Subcutaneous abdominal adipose tissue (tissue), 5 donors: ENCODE measurements around the gene SPAG17.

Experiments
- H3K27ac ChIP-seq: one replicate; pipeline ENCODE4 v1.7.0; 2013; ENCODE audit warnings: low read depth, mild to moderate bottlenecking, inconsistent platforms, low read length, moderate library complexity
- H3K27me3 ChIP-seq, 5 donors: one replicate each; pipeline ENCODE4 v1.7.0; 2013; ENCODE audit warnings: low read length in 5 of 5, inconsistent platforms in 1 of 5; ENCODE audit not compliant: control insufficient read depth in 5 of 5, insufficient read depth in 4 of 5
- H3K36me3 ChIP-seq, 5 donors: one replicate each; pipeline ENCODE4 v1.7.0; 2013; ENCODE audit warnings: low read length in 5 of 5; ENCODE audit not compliant: control insufficient read depth in 5 of 5, insufficient read depth in 5 of 5
- H3K4me1 ChIP-seq, 5 donors: one replicate each; pipeline ENCODE4 v1.7.0; 2013; ENCODE audit warnings: low read length in 5 of 5, mild to moderate bottlenecking in 3 of 5, moderate library complexity in 1 of 5; ENCODE audit not compliant: control insufficient read depth in 5 of 5, insufficient read depth in 5 of 5
- H3K4me3 ChIP-seq, 5 donors: one replicate each; pipeline ENCODE4 v1.7.0; 2013; ENCODE audit warnings: low read length in 5 of 5, low read depth in 1 of 5
- H3K9ac ChIP-seq, 5 donors: one replicate each; pipeline ENCODE4 v1.7.0; 2013; ENCODE audit warnings: low read length in 5 of 5, mild to moderate bottlenecking in 4 of 5, moderate library complexity in 3 of 5
- H3K9me3 ChIP-seq, 5 donors: one replicate each; pipeline ENCODE4 v1.7.0; 2013; ENCODE audit warnings: low read length in 5 of 5; ENCODE audit not compliant: control insufficient read depth in 5 of 5
- donor health status: healthy.
- donor health status: healthy.
- donor health status: healthy.
- donor health status: healthy.
- donor health status: healthy.

The SPAG17 gene

GRCh38 chr1:118097622-118098348 lies 87.2 kb downstream of the SPAG17 start:
- Histone ChIP-seq H3K9ac (no peak overlapping the region), H3K4me1 (peaks cover 4 to 15% (median 8%) of the 10 kb centered on the region in 5 donors), H3K4me3 (no peak overlapping the region), H3K27ac (no peak overlapping the region), H3K27me3 (no peaks in the 10 kb centered on the region), H3K36me3 (no peaks in the 10 kb centered on the region), H3K9me3 (no peaks in the 10 kb centered on the region)

DNA sequence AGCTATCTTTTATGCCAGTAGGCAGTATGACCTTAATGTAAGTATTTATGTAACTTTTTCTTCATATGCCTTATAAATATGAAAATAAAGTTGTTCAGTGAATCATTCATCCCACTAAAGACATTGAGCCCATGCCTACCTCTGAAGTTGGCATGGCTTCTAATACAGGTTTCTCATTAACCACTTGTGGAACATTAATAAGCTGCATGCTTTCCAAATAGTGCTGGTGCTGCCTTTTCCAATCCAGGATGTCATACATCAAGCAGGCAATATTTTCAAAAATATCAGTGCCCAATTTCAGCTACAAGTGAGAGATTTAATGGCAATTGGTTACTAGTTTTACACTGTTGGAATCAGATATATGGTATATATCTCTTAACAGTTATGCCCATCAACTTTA lies 92.0 kb downstream of the SPAG17 start:
- H3K27ac ChIP-seq = no peak overlapping the region
- H3K27me3 ChIP-seq = no peaks in the 10 kb centered on the region
- H3K9ac ChIP-seq = no peak overlapping the region
- H3K4me1 ChIP-seq = no peaks in the 10 kb centered on the region
- no peaks in the 10 kb centered on the region for H3K36me3 ChIP-seq
- H3K4me3 ChIP-seq = no peak overlapping the region
- H3K9me3 ChIP-seq = no peaks in the 10 kb centered on the region

- Histone ChIP-seq H3K4me3 (no peak overlapping the region), H3K9ac (no peak overlapping the region), H3K36me3 (peaks cover 0 to 3% (median 0%) of the 10 kb centered on the region in 5 donors), H3K27ac (no peak overlapping the region), H3K9me3 (no peaks in the 10 kb centered on the region), H3K4me1 (no peaks in the 10 kb centered on the region), H3K27me3 (no peaks in the 10 kb centered on the region)
Observed at GRCh38 chr1:118090130-118090529, 94.9 kb downstream of the SPAG17 start.

DNA sequence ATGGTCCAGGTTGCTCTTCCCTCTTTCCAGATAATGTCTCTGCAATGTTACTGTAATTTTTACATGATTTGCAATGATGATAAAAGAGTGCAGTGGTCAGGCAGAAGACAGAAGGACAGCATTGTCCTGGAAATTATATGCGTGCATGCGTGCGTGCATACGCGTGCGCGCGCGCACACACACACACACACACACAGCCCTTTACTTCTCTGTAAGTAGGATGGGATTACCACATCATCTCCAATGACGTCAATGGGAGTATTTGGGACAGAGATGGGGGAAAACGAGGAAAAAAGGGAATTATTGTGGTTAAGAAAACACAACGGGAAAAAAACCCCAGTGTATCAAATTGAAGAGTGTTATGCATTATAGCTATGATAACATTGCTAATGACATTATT lies 99.7 kb downstream of the SPAG17 start:
- H3K27me3 ChIP-seq = no peaks in the 10 kb centered on the region
- no peak overlapping the region for H3K9ac ChIP-seq
- H3K9me3 ChIP-seq = no peaks in the 10 kb centered on the region
- H3K27ac ChIP-seq = no peak overlapping the region
- no peaks in the 10 kb centered on the region for H3K4me1 ChIP-seq
- H3K4me3 ChIP-seq = no peak overlapping the region
- peaks cover 0 to 5% (median 0%) of the 10 kb centered on the region in 5 donors for H3K36me3 ChIP-seq

DNA sequence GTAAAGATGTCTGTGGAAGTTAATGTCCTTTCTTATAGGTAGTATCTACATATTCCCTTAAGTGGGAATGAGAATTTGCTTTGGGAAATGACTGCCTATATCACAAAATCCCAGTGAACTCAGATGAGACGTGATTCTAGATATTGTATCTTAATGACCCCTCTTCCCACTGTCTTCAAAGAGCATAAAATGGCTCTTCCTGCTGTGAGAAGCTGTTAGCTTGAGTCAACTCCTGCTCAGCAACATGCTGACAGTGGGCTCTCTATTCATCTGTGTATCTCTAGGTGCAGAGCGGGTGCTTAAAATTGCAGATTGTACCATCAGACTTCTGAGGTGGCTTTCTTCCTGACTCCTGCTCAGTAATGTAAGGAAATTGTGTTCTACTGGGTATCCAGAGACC lies 100.6 kb downstream of the SPAG17 start:
- Histone ChIP-seq H3K27ac (no peak overlapping the region), H3K4me3 (no peak overlapping the region), H3K4me1 (no peaks in the 10 kb centered on the region)

GRCh38 chr1:118082984-118083383 lies 102.0 kb downstream of the SPAG17 start:
- Histone ChIP-seq H3K9me3 (no peaks in the 10 kb centered on the region), H3K4me3 (no peak overlapping the region), H3K36me3 (peaks cover 0 to 5% (median 0%) of the 10 kb centered on the region in 5 donors), H3K27ac (no peak overlapping the region), H3K27me3 (no peaks in the 10 kb centered on the region), H3K4me1 (no peaks in the 10 kb centered on the region), H3K9ac (no peak overlapping the region)

More for the DNA sequence above, 100.6 kb downstream of the SPAG17 start:
- H3K9ac ChIP-seq = no peak overlapping the region
- H3K9me3 ChIP-seq = no peaks in the 10 kb centered on the region
- H3K27me3 ChIP-seq = no peaks in the 10 kb centered on the region
- H3K36me3 ChIP-seq = peaks cover 0 to 5% (median 0%) of the 10 kb centered on the region in 5 donors

DNA sequence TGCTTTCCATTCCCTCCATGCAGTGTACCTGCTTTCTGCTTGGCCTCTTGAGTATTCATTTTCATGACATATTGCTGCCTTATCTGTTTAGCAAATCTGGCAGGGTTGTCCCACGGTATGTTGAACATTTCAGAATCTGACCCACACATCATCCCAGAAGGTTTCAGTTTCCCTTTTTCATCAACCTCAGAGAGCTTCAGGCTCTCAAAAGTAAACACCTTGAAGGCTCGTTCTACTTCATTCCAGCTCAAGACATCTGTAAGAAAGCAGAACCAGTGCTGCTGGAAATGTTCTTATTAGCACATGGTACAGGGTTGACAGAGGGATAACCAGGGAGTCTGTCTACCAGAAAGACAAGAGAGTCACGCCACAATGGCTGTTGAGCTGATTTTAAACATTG lies 103.6 kb downstream of the SPAG17 start:
- Histone ChIP-seq H3K9me3 (no peaks in the 10 kb centered on the region), H3K9ac (no peak overlapping the region), H3K4me1 (peaks cover 0 to 4% (median 0%) of the 10 kb centered on the region in 5 donors), H3K36me3 (peaks cover 0 to 5% (median 0%) of the 10 kb centered on the region in 5 donors), H3K27ac (no peak overlapping the region), H3K27me3 (no peaks in the 10 kb centered on the region), H3K4me3 (no peak overlapping the region)

GRCh38 chr1:118077331-118078045 lies 107.5 kb downstream of the SPAG17 start:
- no peaks in the 10 kb centered on the region for H3K27me3 ChIP-seq
- H3K9ac ChIP-seq = no peak overlapping the region
- H3K27ac ChIP-seq = no peak overlapping the region
- H3K4me1 ChIP-seq = peaks cover 0 to 4% (median 0%) of the 10 kb centered on the region in 5 donors
- peaks cover 0 to 3% (median 0%) of the 10 kb centered on the region in 5 donors for H3K36me3 ChIP-seq
- H3K4me3 ChIP-seq = no peak overlapping the region
- no peaks in the 10 kb centered on the region for H3K9me3 ChIP-seq

DNA sequence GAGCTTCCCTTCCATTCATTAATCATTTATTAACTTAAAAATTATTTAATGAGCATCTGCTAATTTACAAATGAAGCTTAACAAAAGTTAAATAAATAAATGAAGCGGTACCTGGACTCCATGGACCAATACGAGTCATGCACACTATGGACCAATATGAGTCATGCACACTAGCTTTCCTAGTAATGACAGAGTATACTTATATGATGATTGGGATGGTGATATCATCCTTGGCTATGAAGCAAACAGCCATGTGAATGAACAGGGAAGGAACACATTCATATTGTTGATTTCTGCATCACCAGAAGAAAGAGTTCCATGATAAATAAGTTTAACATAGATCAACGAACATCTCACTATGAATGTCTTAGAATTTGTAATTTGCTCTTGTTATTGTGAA lies 109.9 kb downstream of the SPAG17 start:
- H3K36me3 ChIP-seq = peaks cover 0 to 3% (median 0%) of the 10 kb centered on the region in 5 donors
- no peak overlapping the region for H3K27ac ChIP-seq
- no peak overlapping the region for H3K9ac ChIP-seq
- no peaks in the 10 kb centered on the region for H3K27me3 ChIP-seq
- H3K9me3 ChIP-seq = no peaks in the 10 kb centered on the region
- no peak overlapping the region for H3K4me3 ChIP-seq
- peaks cover 0 to 4% (median 0%) of the 10 kb centered on the region in 5 donors for H3K4me1 ChIP-seq
